Kidney tubule cell (primary cell): Measurements from ENCODE around the gene POLR1H.

ENCODE experiments used
- DNase-seq: peaks from one replicate; pipeline ENCODE4 v3.0.0-alpha.2; 2018; ENCODE audit warnings: low spot score

Gene POLR1H

GRCh38 chr6:30096829-30097228 lies 35.8 kb downstream of the POLR1H start:
- no peak for DNase-seq

- peak; percentile 37 for DNase-seq
Measured at GRCh38 chr6:30097902-30098768, 37.1 kb downstream of the POLR1H start.

GRCh38 chr6:30100154-30100553 lies 39.1 kb downstream of the POLR1H start:
- no peak for DNase-seq

- DNase-seq = peak; percentile 53
Measured at GRCh38 chr6:30100585-30101443, 39.7 kb downstream of the POLR1H start.

- peak; percentile 87 for DNase-seq
Measured at GRCh38 chr6:30101444-30102413, 40.7 kb downstream of the POLR1H start.

GRCh38 chr6:30102414-30102969 lies 41.4 kb downstream of the POLR1H start:
- no peak for DNase-seq

GRCh38 chr6:30102970-30103871 lies 42.2 kb downstream of the POLR1H start:
- peak; percentile 88 for DNase-seq

GRCh38 chr6:30103872-30104179 lies 42.8 kb downstream of the POLR1H start:
- no peak for DNase-seq

- no peak for DNase-seq
Measured at GRCh38 chr6:30104661-30105060, 43.6 kb downstream of the POLR1H start.

GRCh38 chr6:30111266-30111856 lies 50.3 kb downstream of the POLR1H start:
- DNase-seq = no peak

GRCh38 chr6:30112402-30112994 lies 51.4 kb downstream of the POLR1H start:
- DNase-seq = no peak

GRCh38 chr6:30113003-30113759 lies 52.1 kb downstream of the POLR1H start, which contains the start of gene TRIM31:
TRIM31 (minus strand) TSS chr6:30113090; CDS start chr6:30112805, 285 bp downstream.
- peak; percentile 29 for DNase-seq

GRCh38 chr6:30113841-30114240 lies 52.8 kb downstream of the POLR1H start:
- DNase-seq = peak; percentile 27
